ENCODE results near the gene MTFP1.

DNA sequence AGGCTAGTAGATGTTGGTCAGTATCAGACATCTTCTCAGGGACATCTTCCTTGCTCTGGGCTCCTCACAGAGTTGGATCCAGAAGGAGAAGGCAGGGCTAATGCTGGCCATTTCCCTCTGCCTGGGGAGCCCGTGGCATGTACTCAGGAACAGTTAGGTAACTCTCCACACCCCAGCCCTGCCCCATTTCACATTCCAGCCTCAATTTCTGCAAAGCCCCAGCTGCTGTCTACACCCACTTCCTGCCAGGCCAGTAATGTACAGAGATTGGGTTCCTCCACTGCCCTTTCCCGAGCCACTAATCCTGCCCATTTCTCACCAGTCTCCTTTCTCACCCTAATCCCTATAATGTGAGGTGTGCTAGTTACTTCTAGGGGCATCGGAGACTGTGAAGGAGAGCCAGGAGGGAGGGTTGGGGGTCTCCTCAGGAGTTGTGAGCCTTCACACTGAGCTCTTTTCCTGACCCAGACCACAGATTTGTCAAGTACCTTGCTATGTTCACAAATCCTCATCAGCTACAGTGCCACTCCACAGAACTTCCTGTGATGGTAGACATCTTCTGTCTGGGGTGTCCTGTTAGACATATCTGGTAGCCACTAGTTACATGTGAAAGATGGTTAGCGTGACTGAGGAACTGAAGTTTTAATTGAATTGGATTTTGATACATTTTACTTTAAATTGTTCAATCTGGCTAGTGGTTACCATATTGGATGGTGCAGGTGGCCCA lies 47.6 kb downstream of the MTFP1 start:
- TF ChIP-seq, protein P1, sequence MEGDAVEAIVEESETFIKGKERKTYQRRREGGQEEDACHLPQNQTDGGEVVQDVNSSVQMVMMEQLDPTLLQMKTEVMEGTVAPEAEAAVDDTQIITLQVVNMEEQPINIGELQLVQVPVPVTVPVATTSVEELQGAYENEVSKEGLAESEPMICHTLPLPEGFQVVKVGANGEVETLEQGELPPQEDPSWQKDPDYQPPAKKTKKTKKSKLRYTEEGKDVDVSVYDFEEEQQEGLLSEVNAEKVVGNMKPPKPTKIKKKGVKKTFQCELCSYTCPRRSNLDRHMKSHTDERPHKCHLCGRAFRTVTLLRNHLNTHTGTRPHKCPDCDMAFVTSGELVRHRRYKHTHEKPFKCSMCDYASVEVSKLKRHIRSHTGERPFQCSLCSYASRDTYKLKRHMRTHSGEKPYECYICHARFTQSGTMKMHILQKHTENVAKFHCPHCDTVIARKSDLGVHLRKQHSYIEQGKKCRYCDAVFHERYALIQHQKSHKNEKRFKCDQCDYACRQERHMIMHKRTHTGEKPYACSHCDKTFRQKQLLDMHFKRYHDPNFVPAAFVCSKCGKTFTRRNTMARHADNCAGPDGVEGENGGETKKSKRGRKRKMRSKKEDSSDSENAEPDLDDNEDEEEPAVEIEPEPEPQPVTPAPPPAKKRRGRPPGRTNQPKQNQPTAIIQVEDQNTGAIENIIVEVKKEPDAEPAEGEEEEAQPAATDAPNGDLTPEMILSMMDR (IDR thresholded peaks at IDR 0.05; ENCODE audit: low read length) = no peak
- no peak for TF ChIP-seq EZH2phosphoT487 (IDR thresholded peaks at IDR 0.05; ENCODE audit: low read length)
- TF ChIP-seq EZH2 (optimal IDR thresholded peaks at IDR 0.05; ENCODE audit: low read depth, low read length) = no peak

Measured in MM.1S (cell line).